ENCODE results near the gene EPB41. TPM values are rescaled to one million over a fixed set of nuclear protein-coding genes. Genes with fewer than 3 reads are reported as not detected.

EPB41 gene
- total RNA-seq, 1 experiment from 2014 or later = 41.7 TPM

- TF ChIP-seq ZBTB33 (IDR thresholded peaks at IDR 0.05; ENCODE audit: extremely low read depth, insufficient replicate concordance, low read length) (no peak), FOSL1 (IDR thresholded peaks at IDR 0.05; ENCODE audit: low read depth) (no peak), POLR2A (IDR thresholded peaks at IDR 0.05; ENCODE audit: borderline replicate concordance, extremely low read depth, insufficient read depth, insufficient read length) (no peak), YY1 (IDR thresholded peaks at IDR 0.05; ENCODE audit: extremely low read depth, insufficient replicate concordance, low read depth, low read length) (no peak)
Observed at GRCh38 chr1:28928314-28928941, 14.1 kb downstream of the EPB41 start (continued).

- Histone ChIP-seq H3K36me3 (ENCODE audit: control insufficient read depth in 1 of 2, insufficient read depth in 2 of 2, low read length in 2 of 2) (no peaks in the 10 kb centered on the region), H3K4me1 (ENCODE audit: control insufficient read depth in 1 of 2, insufficient read depth in 2 of 2, low read length in 2 of 2) (0 out of 4 replicates have a peak, but pooled peaks cover 0 to 4% of the 10 kb centered on the region in 2 experiments), H2AFZ (ENCODE audit: low read depth, low read length, poor library complexity, severe bottlenecking) (no peak overlapping the region), H3K79me2 (ENCODE audit: insufficient read depth, low read length) (peaks cover 9% of the 10 kb centered on the region; the same call in 1 of the 2 replicates), H3K9me2 (ENCODE audit: insufficient read depth) (no peaks in the 10 kb centered on the region), H3K4me2 (ENCODE audit: low read length) (no peak overlapping the region), H3K27ac (ENCODE audit: low read depth, low read length) (no peak overlapping the region), H4K20me1 (ENCODE audit: insufficient read depth) (no peaks in the 10 kb centered on the region), H3K4me3 (replicated peaks in 1 of 2; ENCODE audit: low read depth in 1 of 2, low read length in 2 of 2) (no peak overlapping the region), H3K9ac (ENCODE audit: low read length) (no peak overlapping the region), H3K9me3 (ENCODE audit: control insufficient read depth in 1 of 2, insufficient read depth in 1 of 2, low read depth in 1 of 2, low read length in 2 of 2) (no peaks in the 10 kb centered on the region), H3K27me3 (ENCODE audit: insufficient read depth, low read length) (no peaks in the 10 kb centered on the region)
- ATAC-seq (no peak), DNase-seq (ENCODE audit: low read depth, low spot score) (no peak)
- no peak for TF ChIP-seq YY1 (IDR thresholded peaks at IDR 0.05; ENCODE audit: extremely low read depth, insufficient replicate concordance, low read depth, low read length)
- TF ChIP-seq SRF (IDR thresholded peaks at IDR 0.05; ENCODE audit: low read depth) = no peak
- TF ChIP-seq ATF3 (IDR thresholded peaks at IDR 0.05) = no peak
- no peak for TF ChIP-seq MAX (IDR thresholded peaks at IDR 0.05)
- TF ChIP-seq CEBPB (IDR thresholded peaks at IDR 0.05; ENCODE audit: low read depth) = no peak
- no peak for TF ChIP-seq ELF1 (IDR thresholded peaks at IDR 0.05; ENCODE audit: borderline replicate concordance, low read depth)
- no peak for TF ChIP-seq ZBTB33 (IDR thresholded peaks at IDR 0.05; ENCODE audit: extremely low read depth, insufficient replicate concordance, low read length)
- no peak for TF ChIP-seq ZFX (IDR thresholded peaks at IDR 0.05)
- BruUV-seq (replicated peaks) = no TSS peak
- POLR2A ChIA-PET = no interaction called here
- intact Hi-C loops (cut with micrococcal nuclease) = no loop called here
- RAD21 ChIA-PET (ENCODE audit: low non-redundant PET in 1 of 2, low total read pairs in 2 of 2, uncharacterized antibody in 2 of 2, unreplicated experiment in 2 of 2) = no interaction called here
- CTCF ChIA-PET = no interaction called here
Observed at GRCh38 chr1:28933277-28933676, 18.9 kb downstream of the EPB41 start.
